GM12878 (cell line): ENCODE measurements around the gene DLG2. TPM values are rescaled to one million over a fixed set of nuclear protein-coding genes. Genes with fewer than 3 reads are reported as not detected.

Experiments used
- ATAC-seq: fragments of 200-7000 bp; cut with Tn5 transposase; 3 replicates; pipeline ENCODE4 v1.9.1; 2020; ENCODE audit warnings: mild to moderate bottlenecking, moderate library complexity
- BruUV-seq: library from RNA; stranded (reverse); fragments of 400-500 nt; replicated peaks from 2 replicates; lab custom pipeline; 2021; lab: Mats Ljungman, UMichigan
- CTCF ChIA-PET: fragments of 300-600 bp; sonication (Branson Sonifier 250); formaldehyde crosslinking; extraction: SDS; loops from one replicate; lab custom pipeline; 2021; ENCODE audit warnings: inconsistent platforms; lab: Yijun Ruan, JAX
- POLR2A ChIA-PET: fragments of 350-600 bp; formaldehyde crosslinking; extraction: SDS; loops from one replicate; lab custom pipeline; 2021; ENCODE audit warnings: inconsistent platforms; lab: Charles Lee
- RAD21 ChIA-PET: fragments of 300-600 bp; sonication (Branson Sonifier 250); formaldehyde crosslinking; loops from one replicate; lab custom pipeline; 2023; ENCODE audit warnings: antibody characterized with exemption; ENCODE audit not compliant: unreplicated experiment; lab: Charles Lee
- SMC1A ChIA-PET: fragments of 300-600 bp; sonication (Branson Sonifier 250); formaldehyde crosslinking; loops from one replicate; lab custom pipeline; 2023; ENCODE audit not compliant: unreplicated experiment, uncharacterized antibody; lab: Charles Lee
- DNase-seq: peaks from one replicate; pipeline ENCODE4 v3.0.0-alpha.2; 2011; ENCODE audit warnings: low read depth, low spot score
- FAIRE-seq: peaks from 3 replicates; lab custom pipeline; 2011; peaks lifted over from hg19 to GRCh38; lab: Jason Lieb, UNC
- H2AFZ ChIP-seq: 2 replicates; pipeline ENCODE4 v1.6.0; 2011; ENCODE audit warnings: low read depth, low read length, control low read depth; ENCODE audit not compliant: control insufficient read depth
- H3K27ac ChIP-seq: 2 replicates; pipeline ENCODE4 v1.5.1; 2011; ENCODE audit warnings: control low read depth; ENCODE audit not compliant: control insufficient read depth, insufficient read depth
- H3K27me3 ChIP-seq, 2 experiments: replicated peaks in 1 of 2; 2 replicates each; pipeline versions ENCODE4 v1.6.0 to v1.6.1; 2011; ENCODE audit warnings: low read length in 1 of 2; ENCODE audit not compliant: control insufficient read depth in 2 of 2, insufficient read depth in 2 of 2
- H3K36me3 ChIP-seq, 2 experiments: 2 replicates each; pipeline ENCODE4 v1.5.1; 2011; ENCODE audit warnings: low read length in 1 of 2; ENCODE audit not compliant: control insufficient read depth in 2 of 2, insufficient read depth in 2 of 2
- H3K4me1 ChIP-seq: 2 replicates; pipeline ENCODE4 v1.6.1; 2011; ENCODE audit warnings: mild to moderate bottlenecking, low read length, moderate library complexity, mixed read lengths; ENCODE audit not compliant: control insufficient read depth, insufficient read depth
- H3K4me2 ChIP-seq: 2 replicates; pipeline ENCODE4 v1.6.0; 2011; ENCODE audit warnings: control low read depth; ENCODE audit not compliant: control insufficient read depth, insufficient read depth
- H3K4me3 ChIP-seq: fragments of 200-600 bp; sonication (generic); 2 replicates; pipeline ENCODE4 v1.5.1; 2016
- H3K79me2 ChIP-seq: 2 replicates; pipeline ENCODE4 v1.6.0; 2011; ENCODE audit warnings: low read length; ENCODE audit not compliant: control insufficient read depth, insufficient read depth
- H3K9ac ChIP-seq: 2 replicates; pipeline ENCODE4 v1.8.0; 2011; ENCODE audit warnings: low read length, control low read depth, mixed read lengths; ENCODE audit not compliant: control insufficient read depth, insufficient read depth
- H3K9me3 ChIP-seq: replicated peaks from 3 replicates; pipeline ENCODE4 v1.5.1; 2011; ENCODE audit warnings: mild to moderate bottlenecking, low read length; ENCODE audit not compliant: control insufficient read depth, insufficient read depth
- H4K20me1 ChIP-seq: 2 replicates; pipeline ENCODE4 v1.6.0; 2011; ENCODE audit not compliant: control insufficient read depth, insufficient read depth
- BMI1 ChIP-seq: fragments of 450-650 bp; IDR thresholded peaks from 2 replicates; pipeline ENCODE4 v1.6.1; 2016; ENCODE audit warnings: mild to moderate bottlenecking, moderate library complexity, borderline replicate concordance
- CHD4 ChIP-seq: fragments of 200-600 bp; sonication (generic); IDR thresholded peaks from 2 replicates; pipeline ENCODE4 v1.6.1; 2016; ENCODE audit warnings: mild to moderate bottlenecking
- CREB1 ChIP-seq: IDR thresholded peaks from 2 replicates; pipeline ENCODE4 v1.6.1; 2012; ENCODE audit warnings: low read depth, mild to moderate bottlenecking, inconsistent platforms
- CREM ChIP-seq: IDR thresholded peaks from 2 replicates; pipeline ENCODE4 v1.6.1; 2014; ENCODE audit warnings: antibody characterized with exemption, low read depth
- E2F4 ChIP-seq: IDR thresholded peaks from 2 replicates; pipeline ENCODE4 v1.6.1; 2012; ENCODE audit warnings: low read depth, low read length, improper control_type of control experiment
- EED ChIP-seq: sonication (generic); IDR thresholded peaks from 2 replicates; pipeline ENCODE4 v1.6.1; 2016; ENCODE audit warnings: antibody characterized with exemption, low read depth
- ESRRA ChIP-seq: IDR thresholded peaks from 2 replicates; pipeline ENCODE4 v1.6.1; 2012; ENCODE audit warnings: mild to moderate bottlenecking, low read length, improper control_type of control experiment
- GABPA ChIP-seq: IDR thresholded peaks from 2 replicates; pipeline ENCODE4 v1.6.1; 2014; ENCODE audit warnings: antibody characterized with exemption, low read depth, mild to moderate bottlenecking, inconsistent platforms
- HDAC6 ChIP-seq: fragments of 200-600 bp; sonication (generic); IDR thresholded peaks from one replicate; pipeline ENCODE4 v1.8.0; 2017; ENCODE audit warnings: antibody characterized with exemption; ENCODE audit not compliant: unreplicated experiment
- KDM1A ChIP-seq: fragments of 200-600 bp; sonication (generic); IDR thresholded peaks from 2 replicates; pipeline ENCODE4 v1.6.1; 2016; ENCODE audit warnings: borderline replicate concordance
- MEF2A ChIP-seq: IDR thresholded peaks from 2 replicates; pipeline ENCODE4 v1.6.1; 2011; ENCODE audit warnings: low read depth, mild to moderate bottlenecking, low read length, moderate library complexity; ENCODE audit not compliant: insufficient read depth
- PKNOX1 ChIP-seq: fragments of 450-650 bp; IDR thresholded peaks from 2 replicates; pipeline ENCODE4 v1.6.1; 2016; ENCODE audit warnings: mild to moderate bottlenecking
- PRDM15 ChIP-seq: fragments of 450-650 bp; formaldehyde crosslinking; IDR thresholded peaks from 2 replicates; pipeline ENCODE4 v1.4.0; 2020; ENCODE audit warnings: mild to moderate bottlenecking, moderate library complexity
- SMC3 ChIP-seq: IDR thresholded peaks from 2 replicates; pipeline ENCODE4 v1.6.1; 2011; ENCODE audit warnings: low read length, improper control_type of control experiment, borderline replicate concordance
- YBX1 ChIP-seq: fragments of 450-650 bp; IDR thresholded peaks from 2 replicates; pipeline ENCODE4 v1.6.1; 2016; ENCODE audit warnings: antibody characterized with exemption
- ZBED1 ChIP-seq: IDR thresholded peaks from 2 replicates; pipeline ENCODE4 v1.6.1; 2016; ENCODE audit warnings: borderline replicate concordance
- WGBS: methylation state at CpG from one replicate; pipeline ENCODE4 v1.1.6; 2016; ENCODE audit warnings: low lambda C conversion rate; ENCODE audit not compliant: insufficient replicate concordance, insufficient coverage; ENCODE audit errors: missing lambda C conversion rate; 5-methylcytosine and 5-hydroxymethylcytosine counted together
- in situ Hi-C: fragments of 300-500 bp; cut with MboI; formaldehyde crosslinking; loops from 9 replicates; pipeline ENCODE4 v1.14.3; 2018; ENCODE audit warnings: mixed read lengths
- intact Hi-C: fragments of 100-400 bp; cut with micrococcal nuclease; formaldehyde crosslinking; loops from one replicate; pipeline ENCODE4 v1.14.2; 2022; ENCODE audit not compliant: unreplicated experiment
- polyA plus RNA-seq, 11 experiments: library from polyadenylated mRNA; depleted of rRNA in 4 of 11; unstranded in 6 of 11; stranded (reverse) in 5 of 11; fragments of >200 nt; fragmentation: Nextera tagmentation in 4 of 11; fragmentation: Illumina TruSeq in 1 of 11; extraction: Ambion mirVana in 4 of 11; extraction: Trizol in 1 of 11; gene quantifications; 1 replicate in 1 of 11; 2 replicates in 10 of 11; pipeline versions ENCODE4 v1.2.1 to v1.2.3, GENCODE V29; 2011 to 2016; ENCODE audit warnings: inconsistent platforms in 2 of 11, missing spikeins in 2 of 11, low read depth in 1 of 11
- total RNA-seq, 4 experiments: library from RNA; depleted of rRNA in 3 of 4; stranded (reverse); fragments of >200 nt in 3 of 4; fragmentation: Illumina TruSeq in 1 of 4; extraction: Trizol in 1 of 4; gene quantifications; 2 replicates each; pipeline versions ENCODE4 v1.2.1 to v1.2.3, GENCODE V29; 2013 to 2021

DLG2 gene
- total and polyA plus RNA-seq, 10 of the 15 experiments (the other 5 are each of a cell fraction or from before 2014, with no cell fraction given): 0.09 to 0.98 (median 0.35) TPM

GRCh38 chr11:83815736-83816135, 1811.4 kb downstream of the DLG2 start:
- CTCF ChIA-PET: interaction anchor here (0.6 to 4.5 kb wide), 20 partner anchors 9 to 1098 kb away, joined by 3 to 56 read pairs (median 4); no protein-coding TSS in a partner anchor
- H3K4me1 ChIP-seq: no peaks in the 10 kb centered on the region
- H3K9ac ChIP-seq: no peak overlapping the region
- TF ChIP-seq ZBED1 (no peak), MEF2A (no peak), PKNOX1 (no peak), E2F4 (no peak), YBX1 (no peak), CREB1 (no peak), KDM1A (no peak), SMC3 (no peak), CREM (no peak), HDAC6 (no peak), GABPA (no peak), BMI1 (no peak), ESRRA (no peak), EED (no peak), PRDM15 (no peak), CHD4 (no peak)
- SMC1A ChIA-PET: interaction anchor here (0.8 to 2.2 kb wide), 6 partner anchors 16 to 1040 kb away, joined by 3 to 15 read pairs (median 4); no protein-coding TSS in a partner anchor
- H3K4me2 ChIP-seq: no peak overlapping the region
- 0% methylated on average over 1 of the region's 1 CpG for WGBS
- BruUV-seq: no TSS peak
- RAD21 ChIA-PET: interaction anchor here (0.5 to 2.6 kb wide), 5 partner anchors 12 to 1040 kb away, joined by 3 to 16 read pairs (median 4); no protein-coding TSS in a partner anchor
- POLR2A ChIA-PET: no interaction called here
- intact Hi-C loops: loop anchor here (1.0 to 10.0 kb wide), 5 partner anchors 293 to 948 kb away; no protein-coding TSS in a partner anchor
- H4K20me1 ChIP-seq: no peaks in the 10 kb centered on the region
- no peaks in the 10 kb centered on the region for H3K36me3 ChIP-seq
- H2AFZ ChIP-seq: no peak overlapping the region
- H3K27ac ChIP-seq: no peak overlapping the region
- DNase-seq (no peak), ATAC-seq (no peak), FAIRE-seq (no peak)
- H3K4me3 ChIP-seq: no peak overlapping the region
- H3K27me3 ChIP-seq: peaks cover 0 to 2% of the 10 kb centered on the region in 2 experiments; a peak in 2 of 4 replicates
- no peaks in the 10 kb centered on the region for H3K79me2 ChIP-seq
- no peaks in the 10 kb centered on the region for H3K9me3 ChIP-seq
- in situ Hi-C loops: loop anchor here (5.0 to 10.0 kb wide), 4 partner anchors 528 to 1091 kb away; partner anchors contain the start of gene CCDC90B
